ENCODE data around the gene ATG16L1. TPM values are rescaled to one million over a fixed set of nuclear protein-coding genes. Genes with fewer than 3 reads are reported as not detected.

Gene ATG16L1
- total RNA-seq, 1 experiment from 2014 or later = 52.3 TPM

- intact Hi-C loops (cut with micrococcal nuclease; ENCODE audit: unreplicated experiment) = no loop called here
- no TSS peak for BruUV-seq (replicated peaks)
- ChIA-PET POLR2A (no interaction called here), CTCF (no interaction called here)
- TF ChIP-seq POLR2AphosphoS5 (IDR thresholded peaks at IDR 0.05; ENCODE audit: low read depth, low read length) = no peak
- TF ChIP-seq SIN3A (IDR thresholded peaks at IDR 0.05; ENCODE audit: borderline replicate concordance, insufficient read depth, low read depth, low read length) = no peak
- no peak for TF ChIP-seq CTCF (IDR thresholded peaks at IDR 0.05)
- TF ChIP-seq TCF7L2 (IDR thresholded peaks at IDR 0.05; ENCODE audit: low read depth, low read length) = no peak
- no peak for TF ChIP-seq REST (IDR thresholded peaks at IDR 0.05; ENCODE audit: insufficient read depth in 1 of 2, low read depth in 2 of 2, low read length in 1 of 2)
- Histone ChIP-seq H3K4me3 (ENCODE audit: low read depth in 2 of 2, low read length in 2 of 2) (no peak overlapping the region), H3K36me3 (ENCODE audit: control insufficient read depth, insufficient read depth, low read length) (no peaks in the 10 kb centered on the region), H3K27me3 (ENCODE audit: control insufficient read depth, insufficient read depth, low read length) (no peaks in the 10 kb centered on the region), H3K9me3 (ENCODE audit: control insufficient read depth, insufficient read depth, low read depth, low read length) (no peaks in the 10 kb centered on the region), H3K4me1 (ENCODE audit: control insufficient read depth, insufficient read depth, low read length) (no peaks in the 10 kb centered on the region), H3K27ac (ENCODE audit: low read length) (no peak overlapping the region)
- in situ Hi-C loops (cut with HindIII; ENCODE audit: low pct_unique_long_range_greater_than_20kb, low sequenced_read_pairs) = no loop called here
- ATAC-seq = no peak
- no peak for DNase-seq (ENCODE audit: low read depth, low spot score)
These were observed 24.9 kb upstream of the ATG16L1 start for GRCh38 chr2:233226511-233227031.

GRCh38 chr2:233227346-233227978 lies 24.0 kb upstream of the ATG16L1 start:
- BruUV-seq (replicated peaks) = no TSS peak

More at GRCh38 chr2:233227346-233227978, 24.0 kb upstream of the ATG16L1 start:
- Histone ChIP-seq H3K27ac (ENCODE audit: low read length) (no peak overlapping the region), H3K9me3 (ENCODE audit: control insufficient read depth, insufficient read depth, low read depth, low read length) (no peaks in the 10 kb centered on the region), H3K36me3 (ENCODE audit: control insufficient read depth, insufficient read depth, low read length) (no peaks in the 10 kb centered on the region), H3K4me3 (ENCODE audit: low read depth in 2 of 2, low read length in 2 of 2) (no peak overlapping the region), H3K4me1 (ENCODE audit: control insufficient read depth, insufficient read depth, low read length) (no peaks in the 10 kb centered on the region), H3K27me3 (ENCODE audit: control insufficient read depth, insufficient read depth, low read length) (no peaks in the 10 kb centered on the region)
- POLR2A ChIA-PET = no interaction called here
- no peak for ATAC-seq
- CTCF ChIA-PET = no interaction called here
- DNase-seq (ENCODE audit: low read depth, low spot score) = no peak
- in situ Hi-C loops (cut with HindIII; ENCODE audit: low pct_unique_long_range_greater_than_20kb, low sequenced_read_pairs) (no loop called here), intact Hi-C loops (cut with micrococcal nuclease; ENCODE audit: unreplicated experiment) (no loop called here)
- no peak for TF ChIP-seq CTCF (IDR thresholded peaks at IDR 0.05)
- TF ChIP-seq POLR2AphosphoS5 (IDR thresholded peaks at IDR 0.05; ENCODE audit: low read depth, low read length) = no peak
- TF ChIP-seq TCF7L2 (IDR thresholded peaks at IDR 0.05; ENCODE audit: low read depth, low read length) = no peak
- no peak for TF ChIP-seq REST (IDR thresholded peaks at IDR 0.05; ENCODE audit: insufficient read depth in 1 of 2, low read depth in 2 of 2, low read length in 1 of 2)
- no peak for TF ChIP-seq SIN3A (IDR thresholded peaks at IDR 0.05; ENCODE audit: borderline replicate concordance, insufficient read depth, low read depth, low read length)
